HL-60 (cell line): ENCODE results near the gene DENND1A.

Source experiments
- DNase-seq, 2 experiments: peaks; one replicate each; pipeline ENCODE4 v3.0.0-alpha.2; 2010 to 2020; ENCODE audit warnings: low read depth in 1 of 2, low spot score in 1 of 2
- H3K27ac ChIP-seq: fragments of 250-450 bp; sonication (Bioruptor Pico); replicated peaks from 2 replicates; pipeline ENCODE4 v1.5.1; 2020; ENCODE audit warnings: mild to moderate bottlenecking, moderate library complexity
- H3K27me3 ChIP-seq: fragments of 250-450 bp; sonication (Bioruptor Pico); 2 replicates; pipeline ENCODE4 v1.5.1; 2021; ENCODE audit warnings: mild to moderate bottlenecking, moderate library complexity; ENCODE audit not compliant: insufficient read depth, poor library complexity, severe bottlenecking
- H3K4me3 ChIP-seq: replicated peaks from 2 replicates; pipeline ENCODE4 v1.5.1; 2011; ENCODE audit warnings: mild to moderate bottlenecking, control low read depth, low read length; ENCODE audit not compliant: insufficient read depth
- GABPA ChIP-seq: IDR thresholded peaks from 2 replicates; pipeline ENCODE4 v1.6.1; 2012; ENCODE audit warnings: low read depth
- POLR2AphosphoS5 ChIP-seq: IDR thresholded peaks from 2 replicates; pipeline ENCODE4 v1.6.1; 2012; ENCODE audit warnings: low read depth
- SPI1 ChIP-seq: IDR thresholded peaks from 2 replicates; pipeline ENCODE4 v1.6.1; 2012; ENCODE audit warnings: low read depth, mild to moderate bottlenecking, borderline replicate concordance
- TF ChIP-seq, protein P1 (sequence below): IDR thresholded peaks from 2 replicates; pipeline ENCODE4 v1.6.1; 2012; ENCODE audit warnings: low read depth; ENCODE audit not compliant: insufficient replicate concordance
- TF ChIP-seq, protein P2 (sequence below): IDR thresholded peaks from one replicate; pipeline ENCODE4 v1.5.1; 2011; ENCODE audit warnings: low read length, control low read depth, inconsistent platforms; ENCODE audit not compliant: insufficient read depth

Gene DENND1A

DNA sequence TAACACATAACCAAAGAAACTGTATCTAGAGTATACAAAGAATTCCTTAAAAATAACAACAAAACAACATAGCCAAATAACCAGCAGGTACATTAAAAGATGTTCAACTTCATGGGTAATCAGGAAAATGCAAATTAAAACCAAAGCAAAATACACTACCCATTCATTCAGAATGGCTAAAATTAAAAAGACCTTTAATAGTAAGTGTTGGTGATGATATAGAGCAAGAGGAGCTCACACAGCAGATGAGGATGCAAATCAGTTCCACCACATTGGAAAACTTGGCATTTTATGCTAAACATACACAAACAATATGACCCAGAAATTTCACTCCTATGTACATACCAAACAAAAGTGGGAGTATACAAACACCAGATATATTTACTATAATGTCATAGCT is 97.8 kb downstream of the DENND1A start:
- no peak for DNase-seq
- H3K27me3 ChIP-seq, result no peaks in the 10 kb centered on the region
- no peak for TF ChIP-seq POLR2AphosphoS5
- TF ChIP-seq, protein P1, sequence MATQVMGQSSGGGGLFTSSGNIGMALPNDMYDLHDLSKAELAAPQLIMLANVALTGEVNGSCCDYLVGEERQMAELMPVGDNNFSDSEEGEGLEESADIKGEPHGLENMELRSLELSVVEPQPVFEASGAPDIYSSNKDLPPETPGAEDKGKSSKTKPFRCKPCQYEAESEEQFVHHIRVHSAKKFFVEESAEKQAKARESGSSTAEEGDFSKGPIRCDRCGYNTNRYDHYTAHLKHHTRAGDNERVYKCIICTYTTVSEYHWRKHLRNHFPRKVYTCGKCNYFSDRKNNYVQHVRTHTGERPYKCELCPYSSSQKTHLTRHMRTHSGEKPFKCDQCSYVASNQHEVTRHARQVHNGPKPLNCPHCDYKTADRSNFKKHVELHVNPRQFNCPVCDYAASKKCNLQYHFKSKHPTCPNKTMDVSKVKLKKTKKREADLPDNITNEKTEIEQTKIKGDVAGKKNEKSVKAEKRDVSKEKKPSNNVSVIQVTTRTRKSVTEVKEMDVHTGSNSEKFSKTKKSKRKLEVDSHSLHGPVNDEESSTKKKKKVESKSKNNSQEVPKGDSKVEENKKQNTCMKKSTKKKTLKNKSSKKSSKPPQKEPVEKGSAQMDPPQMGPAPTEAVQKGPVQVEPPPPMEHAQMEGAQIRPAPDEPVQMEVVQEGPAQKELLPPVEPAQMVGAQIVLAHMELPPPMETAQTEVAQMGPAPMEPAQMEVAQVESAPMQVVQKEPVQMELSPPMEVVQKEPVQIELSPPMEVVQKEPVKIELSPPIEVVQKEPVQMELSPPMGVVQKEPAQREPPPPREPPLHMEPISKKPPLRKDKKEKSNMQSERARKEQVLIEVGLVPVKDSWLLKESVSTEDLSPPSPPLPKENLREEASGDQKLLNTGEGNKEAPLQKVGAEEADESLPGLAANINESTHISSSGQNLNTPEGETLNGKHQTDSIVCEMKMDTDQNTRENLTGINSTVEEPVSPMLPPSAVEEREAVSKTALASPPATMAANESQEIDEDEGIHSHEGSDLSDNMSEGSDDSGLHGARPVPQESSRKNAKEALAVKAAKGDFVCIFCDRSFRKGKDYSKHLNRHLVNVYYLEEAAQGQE, result no peak
- TF ChIP-seq SPI1, result no peak
- no peak for TF ChIP-seq GABPA
- TF ChIP-seq, protein P2, sequence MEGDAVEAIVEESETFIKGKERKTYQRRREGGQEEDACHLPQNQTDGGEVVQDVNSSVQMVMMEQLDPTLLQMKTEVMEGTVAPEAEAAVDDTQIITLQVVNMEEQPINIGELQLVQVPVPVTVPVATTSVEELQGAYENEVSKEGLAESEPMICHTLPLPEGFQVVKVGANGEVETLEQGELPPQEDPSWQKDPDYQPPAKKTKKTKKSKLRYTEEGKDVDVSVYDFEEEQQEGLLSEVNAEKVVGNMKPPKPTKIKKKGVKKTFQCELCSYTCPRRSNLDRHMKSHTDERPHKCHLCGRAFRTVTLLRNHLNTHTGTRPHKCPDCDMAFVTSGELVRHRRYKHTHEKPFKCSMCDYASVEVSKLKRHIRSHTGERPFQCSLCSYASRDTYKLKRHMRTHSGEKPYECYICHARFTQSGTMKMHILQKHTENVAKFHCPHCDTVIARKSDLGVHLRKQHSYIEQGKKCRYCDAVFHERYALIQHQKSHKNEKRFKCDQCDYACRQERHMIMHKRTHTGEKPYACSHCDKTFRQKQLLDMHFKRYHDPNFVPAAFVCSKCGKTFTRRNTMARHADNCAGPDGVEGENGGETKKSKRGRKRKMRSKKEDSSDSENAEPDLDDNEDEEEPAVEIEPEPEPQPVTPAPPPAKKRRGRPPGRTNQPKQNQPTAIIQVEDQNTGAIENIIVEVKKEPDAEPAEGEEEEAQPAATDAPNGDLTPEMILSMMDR, result no peak

DNA sequence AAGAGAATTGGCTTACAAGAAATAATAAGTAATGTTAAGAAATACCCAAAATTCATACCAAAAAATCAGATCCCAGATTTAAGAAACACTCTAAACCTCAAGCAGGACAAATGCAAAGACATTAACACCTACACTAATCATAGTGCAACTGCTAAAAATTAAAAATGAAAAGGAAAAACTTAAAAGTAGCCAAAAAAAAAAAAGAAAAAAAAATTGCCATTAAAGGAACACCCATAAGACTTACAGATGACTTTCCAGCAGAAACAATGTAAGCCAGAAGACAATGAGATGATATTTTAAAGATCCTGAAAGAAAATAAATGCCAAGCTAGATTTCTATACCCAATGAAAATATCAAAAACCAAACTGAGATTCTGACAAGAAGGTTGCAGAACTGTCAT is 101.5 kb downstream of the DENND1A start:
- Histone ChIP-seq H3K4me3 (no peak overlapping the region), H3K27ac (no peak overlapping the region), H3K27me3 (no peaks in the 10 kb centered on the region)
- TF ChIP-seq POLR2AphosphoS5 (no peak), GABPA (no peak), SPI1 (no peak)
- TF ChIP-seq, protein P2, result no peak
- TF ChIP-seq, protein P1, result no peak
- no peak for DNase-seq

More for the DNA sequence above, 97.8 kb downstream of the DENND1A start:
- Histone ChIP-seq H3K4me3 (no peak overlapping the region), H3K27ac (no peak overlapping the region)

DNA sequence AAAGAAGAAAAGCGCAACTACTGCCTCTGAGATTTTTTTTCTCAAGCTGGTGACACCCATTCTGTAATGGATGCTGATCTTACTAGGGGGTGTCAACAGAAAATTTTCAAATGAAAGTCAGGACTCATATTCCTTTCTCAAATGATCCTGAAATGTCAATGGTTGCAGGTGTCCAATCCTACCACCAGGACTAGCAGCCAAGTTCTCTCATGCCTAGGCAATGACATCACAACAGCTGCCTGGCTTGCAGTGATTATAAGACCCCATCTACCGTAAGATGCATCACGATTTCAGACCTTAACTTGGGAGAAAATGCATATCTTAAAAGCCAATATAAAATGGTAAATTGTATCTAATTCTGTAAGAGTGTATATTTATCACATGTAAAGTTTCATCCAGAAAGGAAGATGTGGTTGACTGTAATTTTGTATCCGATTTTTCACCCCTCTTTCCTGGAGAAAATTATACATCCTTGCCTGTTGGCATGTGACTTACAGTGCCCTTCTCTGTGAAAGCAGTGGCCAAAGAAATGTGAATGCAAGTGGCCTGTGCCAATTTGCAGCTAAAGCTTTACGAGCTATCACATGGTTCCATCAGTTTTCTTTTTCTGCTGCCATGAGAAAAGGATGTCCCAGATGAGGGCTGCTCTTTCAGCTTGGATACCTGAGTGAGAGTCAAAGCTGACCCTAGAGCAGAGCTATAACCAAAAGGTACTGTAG is 104.4 kb downstream of the DENND1A start:
- DNase-seq, result no peak
- Histone ChIP-seq H3K27me3 (no peaks in the 10 kb centered on the region), H3K4me3 (no peak overlapping the region), H3K27ac (no peak overlapping the region)
- TF ChIP-seq, protein P1, result no peak
- TF ChIP-seq, protein P2, result no peak
